Fibroblast of skin of back (primary cell): ENCODE data around the gene INA.

ENCODE experiments used
- DNase-seq: peaks from one replicate; pipeline ENCODE4 v3.0.0-alpha.2; 2013

The INA gene

DNA sequence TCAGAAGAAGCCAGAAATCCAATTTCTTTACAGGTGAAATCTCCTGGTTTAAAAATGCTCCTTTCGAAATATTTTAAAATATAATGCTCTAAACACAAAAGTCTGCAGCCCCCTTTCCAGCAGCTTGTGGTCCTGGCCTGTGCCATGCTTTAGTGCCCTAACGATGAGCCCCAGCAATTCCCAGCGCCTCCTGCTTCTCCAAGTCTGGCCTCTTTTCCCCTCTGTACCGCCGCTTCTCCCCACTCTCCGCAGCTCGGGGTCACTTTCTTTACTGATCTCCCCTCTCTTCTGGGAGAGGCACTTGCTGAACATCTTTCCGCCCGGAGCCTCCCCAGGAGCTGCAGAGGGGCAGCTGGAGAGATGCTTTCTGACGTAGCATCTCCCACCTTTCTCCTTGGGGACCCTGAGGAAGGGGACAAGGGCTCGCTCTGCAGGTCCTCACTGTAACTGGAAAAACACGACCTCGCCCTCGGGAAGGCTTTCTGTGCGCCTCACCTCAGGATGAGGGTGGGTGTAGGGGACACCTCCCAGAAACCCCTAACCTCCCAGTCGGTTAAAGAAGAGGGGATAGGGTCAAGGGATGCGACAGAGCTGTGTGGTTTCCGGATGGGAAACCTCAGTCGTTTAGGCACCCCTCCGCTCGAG is 565 bp upstream of the INA start:
- no peak for DNase-seq

DNA sequence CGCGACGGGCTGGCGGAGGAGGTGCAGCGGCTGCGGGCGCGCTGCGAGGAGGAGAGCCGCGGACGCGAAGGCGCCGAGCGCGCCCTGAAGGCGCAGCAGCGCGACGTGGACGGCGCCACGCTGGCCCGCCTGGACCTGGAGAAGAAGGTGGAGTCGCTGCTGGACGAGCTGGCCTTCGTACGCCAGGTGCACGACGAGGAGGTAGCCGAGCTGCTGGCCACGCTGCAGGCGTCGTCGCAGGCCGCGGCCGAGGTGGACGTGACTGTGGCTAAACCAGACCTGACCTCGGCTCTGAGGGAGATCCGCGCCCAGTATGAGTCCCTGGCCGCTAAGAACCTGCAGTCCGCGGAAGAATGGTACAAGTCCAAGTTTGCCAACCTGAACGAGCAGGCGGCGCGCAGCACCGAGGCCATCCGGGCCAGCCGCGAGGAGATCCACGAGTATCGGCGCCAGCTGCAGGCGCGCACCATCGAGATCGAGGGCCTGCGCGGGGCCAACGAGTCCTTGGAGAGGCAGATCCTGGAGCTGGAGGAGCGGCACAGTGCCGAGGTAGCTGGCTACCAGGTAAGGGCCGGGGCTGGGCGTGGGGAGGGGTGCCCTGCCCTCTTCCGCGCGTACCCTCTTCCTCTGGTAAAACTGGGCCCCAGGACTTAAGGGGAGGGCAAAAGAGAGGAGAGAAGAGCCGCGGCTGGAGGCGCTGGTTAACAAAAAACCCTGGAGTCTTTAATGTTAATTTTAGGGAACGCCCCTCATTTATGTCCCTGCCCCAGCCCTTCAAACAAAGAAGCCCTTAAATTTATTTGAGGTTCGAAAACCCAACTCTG is 987 bp downstream of the INA start:
- DNase-seq: no peak

DNA sequence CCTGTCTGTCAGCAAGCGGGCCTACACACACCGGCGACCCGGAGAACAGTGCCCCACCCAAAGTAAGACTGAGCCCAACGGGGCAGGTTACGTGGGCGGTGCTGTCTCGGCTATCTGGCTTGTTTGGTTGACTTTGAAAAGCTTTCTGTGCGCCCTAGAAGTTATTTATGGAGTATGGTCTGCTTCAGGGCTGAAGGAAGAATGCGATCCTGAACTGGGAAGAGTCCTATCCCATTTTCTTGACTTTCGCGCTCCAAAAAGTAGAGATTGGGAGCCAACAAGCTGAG is 1.5 kb downstream of the INA start:
- no peak for DNase-seq

DNA sequence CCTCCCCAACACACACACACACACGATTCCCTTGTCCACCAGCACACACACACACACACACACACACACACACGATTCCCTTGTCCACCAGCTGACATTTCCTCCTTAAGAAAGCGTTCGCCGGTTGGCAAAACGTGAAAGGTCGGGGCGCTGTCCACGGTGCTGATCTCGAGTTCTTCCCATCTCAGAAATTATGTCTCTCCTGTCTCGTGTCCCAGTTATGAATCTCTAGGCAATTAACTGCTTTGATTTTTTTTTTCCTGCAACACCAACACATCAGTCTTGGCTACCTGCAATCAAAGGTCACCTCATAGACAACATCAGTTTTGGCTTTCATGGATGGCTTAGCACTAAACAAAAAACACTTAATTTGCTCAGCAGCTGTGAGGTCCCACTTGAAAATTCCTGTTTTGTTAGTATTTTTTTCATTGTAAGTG is 1.9 kb downstream of the INA start:
- peak; percentile 53 for DNase-seq

DNA sequence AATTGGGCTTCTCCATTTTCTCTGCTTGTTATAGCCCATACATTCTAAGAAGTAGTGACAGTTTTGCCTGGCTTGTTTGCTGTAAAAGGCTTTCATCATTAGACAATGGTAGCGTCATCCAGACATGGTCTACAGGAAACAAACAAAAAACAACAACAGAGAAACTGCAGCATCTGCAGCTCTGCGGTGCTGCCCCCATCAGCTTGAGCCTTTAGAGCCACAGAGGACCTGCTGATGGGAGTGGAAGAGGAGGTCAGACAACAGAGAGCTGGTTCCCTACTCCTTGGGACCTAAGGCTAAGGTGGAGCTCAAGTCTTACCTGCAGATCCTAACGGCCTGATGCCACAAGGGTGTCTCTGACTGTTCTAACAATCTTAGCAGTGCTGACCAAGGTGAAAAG is 3.1 kb downstream of the INA start:
- DNase-seq: no peak

DNA sequence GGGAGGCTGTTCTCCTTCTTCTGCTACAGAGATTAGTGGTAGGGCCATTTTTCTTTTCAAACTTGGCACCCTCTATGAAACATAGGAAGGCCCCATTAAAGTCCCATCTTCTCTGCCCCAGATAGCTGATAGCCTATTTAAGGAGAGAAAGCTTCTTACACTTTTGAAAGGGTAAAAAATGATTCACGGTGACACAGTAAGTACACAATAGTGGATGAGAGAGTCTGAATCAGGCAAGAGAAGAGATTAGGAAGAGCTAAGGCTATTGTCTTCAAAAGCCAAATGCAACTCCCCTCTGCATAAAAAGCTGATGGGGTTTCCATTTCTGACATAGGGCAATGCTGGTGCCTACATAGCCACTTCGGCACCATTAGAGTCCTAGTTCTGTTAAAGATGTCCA is 3.6 kb downstream of the INA start:
- no peak for DNase-seq

DNA sequence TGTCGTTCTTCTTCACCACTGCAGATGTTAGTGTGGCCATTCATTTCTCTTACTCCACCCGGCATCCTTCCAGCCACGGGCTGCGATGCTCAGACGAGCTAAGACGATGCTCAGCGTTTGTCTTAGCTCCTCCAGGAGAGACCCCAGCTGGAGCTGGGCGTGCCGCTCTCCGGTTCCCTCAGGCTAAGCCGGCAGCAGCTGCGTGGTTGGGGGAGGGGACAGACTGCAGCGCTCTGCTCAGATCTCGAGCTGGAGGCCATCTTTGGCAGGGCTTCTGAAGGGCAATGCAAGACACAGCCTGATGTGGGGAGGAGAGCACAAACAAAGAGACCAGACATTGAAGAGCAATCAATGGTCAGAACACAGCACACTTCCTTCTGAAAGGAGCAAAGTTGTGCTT is 4.8 kb downstream of the INA start:
- DNase-seq: peak; percentile 11

DNA sequence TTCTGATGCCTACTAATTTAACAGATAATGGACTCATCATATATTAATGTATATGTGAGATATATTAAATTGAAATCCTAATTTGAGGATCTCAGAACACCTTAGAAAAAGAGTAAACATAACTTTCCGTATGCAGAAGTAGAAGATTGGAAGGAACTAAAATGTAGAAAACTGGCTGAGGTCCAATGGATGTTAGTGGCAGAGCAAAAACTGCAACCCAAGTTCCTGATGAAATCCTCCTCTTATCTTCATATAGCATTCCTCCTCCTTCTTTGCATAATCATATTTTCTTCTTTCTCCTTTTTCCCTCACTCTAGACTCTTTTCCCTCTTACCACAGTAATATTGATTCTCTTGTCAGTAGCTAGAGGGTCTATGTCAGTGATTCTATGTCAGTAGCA is 6.0 kb downstream of the INA start:
- no peak for DNase-seq

DNA sequence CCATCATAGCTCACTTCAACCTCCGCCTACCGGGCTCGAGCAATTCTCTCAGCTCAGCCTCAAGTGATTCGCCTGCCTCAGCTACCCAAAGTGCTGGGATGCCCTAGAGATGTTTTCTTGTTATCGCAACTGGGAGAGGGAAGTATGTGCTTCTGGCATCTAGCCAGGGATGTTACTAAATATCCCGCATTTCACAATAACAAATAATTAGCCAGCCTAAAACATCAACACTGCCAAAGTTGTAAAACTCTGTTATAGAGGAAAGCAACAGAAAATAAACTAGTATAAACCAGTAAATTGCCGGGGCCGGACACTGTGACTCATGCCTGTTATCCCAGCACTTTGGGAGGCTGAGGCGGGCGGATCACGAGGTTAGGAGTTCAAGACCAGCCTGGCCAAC is 7.2 kb downstream of the INA start:
- DNase-seq: no peak

DNA sequence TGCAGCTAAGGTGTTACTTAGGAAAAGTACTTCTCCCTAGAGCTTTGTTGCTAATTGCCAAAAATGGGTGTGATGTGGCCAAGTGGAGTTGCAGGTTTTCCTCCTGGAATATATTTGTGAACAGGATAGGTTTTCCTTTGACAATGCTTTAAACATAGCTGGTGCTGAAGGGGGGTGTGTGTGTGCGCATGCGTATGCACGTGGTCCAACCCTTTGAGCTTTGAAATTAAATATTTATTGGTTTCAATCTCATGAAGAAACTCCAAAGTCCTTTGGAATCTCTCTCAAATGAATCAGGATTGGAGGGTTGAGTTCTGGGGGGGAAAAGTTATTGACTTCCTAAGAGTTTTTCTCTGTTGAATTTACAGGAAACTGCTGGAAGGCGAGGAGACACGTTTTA is 11.1 kb downstream of the INA start:
- DNase-seq: no peak

DNA sequence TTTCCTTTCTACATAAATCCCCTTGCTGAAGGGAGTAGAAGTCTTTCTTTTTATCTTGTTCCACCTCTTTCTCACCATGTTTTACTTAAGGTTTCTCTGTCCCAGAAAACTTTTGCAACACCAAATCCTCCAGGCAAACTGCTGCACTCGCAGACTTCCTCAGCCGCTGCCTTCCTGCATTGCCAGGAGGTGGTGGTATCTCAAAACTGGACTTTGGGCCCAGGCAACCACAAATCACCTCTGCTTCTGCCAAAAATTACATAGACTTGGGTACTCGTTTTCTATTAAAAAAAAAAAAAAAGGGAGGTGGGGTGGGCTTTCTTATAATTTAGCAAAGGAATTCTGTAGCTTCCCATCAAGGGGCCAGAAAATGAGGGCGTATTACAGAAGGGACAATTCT is 14.7 kb downstream of the INA start:
- DNase-seq: no peak

DNA sequence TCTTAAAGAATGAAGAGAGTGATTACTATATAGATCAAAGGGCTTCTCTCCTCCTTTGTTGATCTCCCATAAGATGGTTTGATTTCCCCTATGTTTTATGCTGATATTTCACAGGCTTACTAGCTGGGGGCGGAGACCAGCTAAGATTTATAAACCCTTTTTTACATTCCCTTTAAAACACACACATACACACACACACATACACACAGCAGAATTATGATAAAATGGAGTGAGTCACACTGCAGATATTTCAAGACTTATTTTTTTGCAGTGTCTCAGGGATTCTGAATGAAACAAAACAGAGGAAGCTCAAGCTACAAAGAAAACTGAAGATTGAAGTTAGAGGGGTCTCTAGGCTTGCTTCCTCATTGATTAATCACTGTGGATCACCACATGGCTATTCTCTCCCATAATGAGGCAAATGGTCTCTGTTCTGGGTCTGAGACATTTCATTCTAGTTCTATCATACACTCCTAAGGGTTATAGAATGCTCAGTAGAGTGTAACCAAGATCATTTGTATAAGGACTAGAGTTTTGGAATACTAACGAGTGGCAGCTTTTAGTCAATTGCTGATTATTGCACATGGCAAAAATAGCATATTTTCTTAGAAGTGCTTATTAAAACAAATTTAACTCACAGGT is 18.6 kb downstream of the INA start:
- peak; percentile 89 for DNase-seq

DNA sequence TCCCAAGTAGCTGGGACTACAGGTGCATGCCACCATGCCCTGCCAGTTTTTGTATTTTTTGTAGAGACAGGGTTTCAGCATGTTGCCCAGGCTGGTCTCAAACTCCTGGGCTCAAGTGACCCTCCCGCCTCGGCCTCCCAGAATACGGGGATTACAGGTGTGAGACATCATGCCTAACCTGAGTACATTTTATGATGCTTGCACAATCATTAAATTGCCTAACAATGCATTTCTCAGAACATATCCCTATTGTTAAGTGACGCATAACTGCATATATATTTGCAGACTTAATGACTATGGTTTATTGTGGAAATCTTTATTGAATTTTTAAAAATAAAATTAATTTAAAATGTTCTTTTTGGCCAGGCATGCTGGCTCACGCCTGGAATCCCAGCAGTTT is 30.7 kb downstream of the INA start:
- DNase-seq: no peak

DNA sequence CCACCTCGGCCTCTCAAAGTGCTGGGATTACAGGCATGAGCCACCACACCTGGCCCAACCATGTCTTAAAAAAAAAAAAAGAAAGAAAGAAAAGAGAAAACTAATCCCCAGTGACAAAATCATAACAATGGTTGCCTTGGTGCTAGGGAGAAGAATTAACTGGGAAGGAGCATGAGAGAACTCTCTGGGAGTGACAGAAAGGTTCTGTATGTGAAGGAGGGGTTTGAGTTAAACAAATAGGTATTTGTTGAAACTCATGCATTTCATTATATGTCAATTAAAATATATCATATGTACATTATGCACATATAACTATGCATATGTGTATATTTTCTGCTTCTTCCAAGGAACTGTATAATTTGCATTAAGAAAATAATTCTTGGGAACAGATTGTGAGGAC is 33.3 kb downstream of the INA start:
- no peak for DNase-seq

DNA sequence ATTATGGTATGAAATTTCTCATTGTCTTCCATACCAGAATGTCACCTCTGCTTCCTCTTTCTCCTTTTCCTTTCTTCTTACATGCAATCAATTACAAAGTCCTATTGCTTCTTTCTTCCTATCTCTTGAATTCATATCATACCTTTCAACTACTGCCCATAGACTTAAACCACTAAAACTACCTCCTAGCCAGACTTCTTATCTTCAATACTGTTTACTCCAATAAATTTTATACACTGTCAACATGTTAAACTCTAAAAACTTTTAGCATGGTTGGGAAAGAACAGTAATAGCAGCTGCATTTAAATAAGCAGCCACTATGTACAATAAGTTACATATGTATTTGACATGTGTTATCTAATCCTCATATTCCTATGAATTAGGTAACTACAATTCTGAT is 39.1 kb downstream of the INA start:
- DNase-seq: no peak

DNA sequence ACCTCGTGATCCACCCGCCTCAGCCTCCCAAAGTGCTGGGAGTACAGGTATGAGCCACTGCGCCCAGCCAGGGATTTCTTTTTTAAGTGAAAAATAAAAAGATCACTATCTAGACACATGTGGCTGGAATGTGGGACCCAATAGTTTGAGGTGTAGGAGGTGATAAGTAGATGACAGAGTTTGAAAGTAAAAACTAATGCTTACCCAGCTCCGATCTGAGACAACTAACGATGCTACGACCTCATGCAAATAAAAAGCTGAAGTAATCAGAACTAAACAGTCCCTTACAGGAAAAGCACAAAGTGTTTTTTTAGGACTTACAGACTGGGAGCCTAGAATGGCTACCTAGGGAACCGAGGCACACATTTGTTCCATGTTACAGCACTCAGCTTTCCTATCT is 51.0 kb downstream of the INA start:
- DNase-seq: no peak

DNA sequence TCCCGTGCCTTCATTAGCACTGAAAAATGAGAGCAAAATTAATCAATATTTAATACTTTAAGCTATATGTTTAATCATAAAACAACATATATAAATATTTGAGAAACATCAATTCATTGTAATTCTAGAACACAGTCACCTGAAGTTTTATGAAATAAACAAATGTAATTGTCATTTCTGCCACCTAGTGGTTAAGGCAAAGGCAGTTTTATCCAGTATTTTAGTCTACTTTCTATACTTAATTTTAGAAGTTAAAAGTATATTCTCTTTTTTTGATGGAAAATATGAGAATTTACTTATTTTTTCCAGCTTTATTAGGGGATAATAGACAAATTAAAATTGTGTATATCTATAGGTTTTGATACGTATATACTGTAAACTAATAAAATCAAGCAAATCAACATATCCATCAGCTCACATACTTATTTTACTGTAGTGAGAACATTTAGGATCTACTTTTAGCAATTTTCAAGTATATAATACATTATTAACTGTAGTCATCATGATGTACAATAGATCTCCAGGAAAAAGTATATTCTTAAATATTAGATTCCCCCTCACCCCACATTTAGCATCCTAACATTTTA is 57.1 kb downstream of the INA start:
- DNase-seq: peak; percentile 26

DNA sequence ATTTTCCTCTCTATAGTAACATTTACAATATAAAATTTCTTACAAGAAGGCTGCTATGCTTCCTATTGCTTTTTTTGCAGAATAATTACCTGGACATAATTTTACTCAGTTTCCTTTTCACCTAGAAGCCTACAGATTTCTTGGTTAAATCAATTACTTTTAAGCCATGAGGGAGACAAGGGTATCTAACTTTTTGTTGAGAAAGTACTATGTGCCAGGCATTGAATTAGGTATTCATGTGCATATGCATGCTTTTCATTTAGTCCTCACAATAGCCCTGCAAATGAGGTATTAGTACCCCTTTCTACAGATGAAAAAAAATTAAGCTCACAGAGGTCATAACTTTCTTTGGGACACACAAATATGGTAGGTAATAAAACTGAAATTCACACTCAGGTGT is 57.6 kb downstream of the INA start:
- DNase-seq: no peak

DNA sequence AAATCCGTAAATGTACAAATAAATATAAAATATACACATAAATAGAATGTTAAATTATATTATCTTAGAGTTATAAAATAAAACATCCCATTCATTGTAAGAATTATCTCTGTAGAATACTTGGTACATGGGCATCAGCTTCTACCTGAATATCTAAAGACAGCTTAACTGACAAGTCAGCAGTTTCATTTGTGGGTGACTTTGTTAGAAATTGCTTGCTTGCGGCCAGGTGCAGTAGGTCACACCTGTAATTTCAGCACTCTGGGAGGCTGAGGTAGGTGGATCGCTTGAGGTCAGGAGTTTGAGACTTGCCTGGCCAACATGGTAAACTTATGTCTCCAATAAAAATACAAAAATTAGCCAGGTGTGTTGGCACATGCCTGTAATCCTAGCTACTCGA is 59.4 kb downstream of the INA start:
- no peak for DNase-seq
